GM12878 (cell line): ENCODE data around the gene ING1. TPM values are rescaled to one million over a fixed set of nuclear protein-coding genes. Genes with fewer than 3 reads are reported as not detected.

Source experiments
- ATAC-seq: fragments of 200-7000 bp; cut with Tn5 transposase; 3 replicates; pipeline ENCODE4 v1.9.1; 2020; ENCODE audit warnings: mild to moderate bottlenecking, moderate library complexity
- BruUV-seq: library from RNA; stranded (reverse); fragments of 400-500 nt; replicated peaks from 2 replicates; lab custom pipeline; 2021; lab: Mats Ljungman, UMichigan
- CTCF ChIA-PET: fragments of 300-600 bp; sonication (Branson Sonifier 250); formaldehyde crosslinking; extraction: SDS; loops from one replicate; lab custom pipeline; 2021; ENCODE audit warnings: inconsistent platforms; lab: Yijun Ruan, JAX
- POLR2A ChIA-PET: fragments of 350-600 bp; formaldehyde crosslinking; extraction: SDS; loops from one replicate; lab custom pipeline; 2021; ENCODE audit warnings: inconsistent platforms; lab: Charles Lee
- RAD21 ChIA-PET: fragments of 300-600 bp; sonication (Branson Sonifier 250); formaldehyde crosslinking; loops from one replicate; lab custom pipeline; 2023; ENCODE audit warnings: antibody characterized with exemption; ENCODE audit not compliant: unreplicated experiment; lab: Charles Lee
- SMC1A ChIA-PET: fragments of 300-600 bp; sonication (Branson Sonifier 250); formaldehyde crosslinking; loops from one replicate; lab custom pipeline; 2023; ENCODE audit not compliant: unreplicated experiment, uncharacterized antibody; lab: Charles Lee
- DNase-seq: peaks from one replicate; pipeline ENCODE4 v3.0.0-alpha.2; 2011; ENCODE audit warnings: low read depth, low spot score
- FAIRE-seq: peaks from 3 replicates; lab custom pipeline; 2011; peaks lifted over from hg19 to GRCh38; lab: Jason Lieb, UNC
- H2AFZ ChIP-seq: 2 replicates; pipeline ENCODE4 v1.6.0; 2011; ENCODE audit warnings: low read depth, low read length, control low read depth; ENCODE audit not compliant: control insufficient read depth
- H3K27ac ChIP-seq: 2 replicates; pipeline ENCODE4 v1.5.1; 2011; ENCODE audit warnings: control low read depth; ENCODE audit not compliant: control insufficient read depth, insufficient read depth
- H3K27me3 ChIP-seq, 2 experiments: replicated peaks in 1 of 2; 2 replicates each; pipeline versions ENCODE4 v1.6.0 to v1.6.1; 2011; ENCODE audit warnings: low read length in 1 of 2; ENCODE audit not compliant: control insufficient read depth in 2 of 2, insufficient read depth in 2 of 2
- H3K36me3 ChIP-seq, 2 experiments: 2 replicates each; pipeline ENCODE4 v1.5.1; 2011; ENCODE audit warnings: low read length in 1 of 2; ENCODE audit not compliant: control insufficient read depth in 2 of 2, insufficient read depth in 2 of 2
- H3K4me1 ChIP-seq: 2 replicates; pipeline ENCODE4 v1.6.1; 2011; ENCODE audit warnings: mild to moderate bottlenecking, low read length, moderate library complexity, mixed read lengths; ENCODE audit not compliant: control insufficient read depth, insufficient read depth
- H3K4me2 ChIP-seq: 2 replicates; pipeline ENCODE4 v1.6.0; 2011; ENCODE audit warnings: control low read depth; ENCODE audit not compliant: control insufficient read depth, insufficient read depth
- H3K4me3 ChIP-seq: fragments of 200-600 bp; sonication (generic); 2 replicates; pipeline ENCODE4 v1.5.1; 2016
- H3K79me2 ChIP-seq: 2 replicates; pipeline ENCODE4 v1.6.0; 2011; ENCODE audit warnings: low read length; ENCODE audit not compliant: control insufficient read depth, insufficient read depth
- H3K9ac ChIP-seq: 2 replicates; pipeline ENCODE4 v1.8.0; 2011; ENCODE audit warnings: low read length, control low read depth, mixed read lengths; ENCODE audit not compliant: control insufficient read depth, insufficient read depth
- H3K9me3 ChIP-seq: replicated peaks from 3 replicates; pipeline ENCODE4 v1.5.1; 2011; ENCODE audit warnings: mild to moderate bottlenecking, low read length; ENCODE audit not compliant: control insufficient read depth, insufficient read depth
- H4K20me1 ChIP-seq: 2 replicates; pipeline ENCODE4 v1.6.0; 2011; ENCODE audit not compliant: control insufficient read depth, insufficient read depth
- ASH2L ChIP-seq: fragments of 300-600, 200-600 bp; sonication (generic); IDR thresholded peaks from 2 replicates; pipeline ENCODE4 v1.6.1; 2017; ENCODE audit warnings: low read depth, mild to moderate bottlenecking, borderline replicate concordance
- GATAD2B ChIP-seq: fragments of 450-650 bp; conservative IDR thresholded peaks from 2 replicates; pipeline ENCODE4 v1.6.1; 2017; ENCODE audit warnings: low read depth, mild to moderate bottlenecking, moderate library complexity
- HCFC1 ChIP-seq: fragments of 150-350 bp; IDR thresholded peaks from 2 replicates; pipeline ENCODE4 v1.6.1; 2014; ENCODE audit warnings: low read length
- HDAC2 ChIP-seq: fragments of 200-600 bp; sonication (generic); IDR thresholded peaks from 2 replicates; pipeline ENCODE4 v1.6.1; 2017
- NFYA ChIP-seq: IDR thresholded peaks from 2 replicates; pipeline ENCODE4 v1.6.1; 2011; ENCODE audit warnings: low read depth, mild to moderate bottlenecking, low read length, improper control_type of control experiment, borderline replicate concordance
- RUNX3 ChIP-seq: IDR thresholded peaks from 2 replicates; pipeline ENCODE4 v1.6.1; 2012; ENCODE audit warnings: low read length, inconsistent platforms
- SUPT20H ChIP-seq: IDR thresholded peaks from 2 replicates; pipeline ENCODE4 v1.6.1; 2011; ENCODE audit warnings: low read depth, mild to moderate bottlenecking, low read length, moderate library complexity, borderline replicate concordance; ENCODE audit not compliant: control insufficient read depth
- WGBS: methylation state at CpG from one replicate; pipeline ENCODE4 v1.1.6; 2016; ENCODE audit warnings: low lambda C conversion rate; ENCODE audit not compliant: insufficient replicate concordance, insufficient coverage; ENCODE audit errors: missing lambda C conversion rate; 5-methylcytosine and 5-hydroxymethylcytosine counted together
- in situ Hi-C: fragments of 300-500 bp; cut with MboI; formaldehyde crosslinking; loops from 9 replicates; pipeline ENCODE4 v1.14.3; 2018; ENCODE audit warnings: mixed read lengths
- intact Hi-C: fragments of 100-400 bp; cut with micrococcal nuclease; formaldehyde crosslinking; loops from one replicate; pipeline ENCODE4 v1.14.2; 2022; ENCODE audit not compliant: unreplicated experiment
- polyA plus RNA-seq, 11 experiments: library from polyadenylated mRNA; depleted of rRNA in 4 of 11; unstranded in 6 of 11; stranded (reverse) in 5 of 11; fragments of >200 nt; fragmentation: Nextera tagmentation in 4 of 11; fragmentation: Illumina TruSeq in 1 of 11; extraction: Ambion mirVana in 4 of 11; extraction: Trizol in 1 of 11; gene quantifications; 1 replicate in 1 of 11; 2 replicates in 10 of 11; pipeline versions ENCODE4 v1.2.1 to v1.2.3, GENCODE V29; 2011 to 2016; ENCODE audit warnings: inconsistent platforms in 2 of 11, missing spikeins in 2 of 11, low read depth in 1 of 11
- total RNA-seq, 4 experiments: library from RNA; depleted of rRNA in 3 of 4; stranded (reverse); fragments of >200 nt in 3 of 4; fragmentation: Illumina TruSeq in 1 of 4; extraction: Trizol in 1 of 4; gene quantifications; 2 replicates each; pipeline versions ENCODE4 v1.2.1 to v1.2.3, GENCODE V29; 2013 to 2021
- TF ChIP-seq, protein P1 (sequence below): IDR thresholded peaks from 2 replicates; pipeline ENCODE4 v1.6.1; 2011; ENCODE audit warnings: low read depth, mild to moderate bottlenecking, low read length, moderate library complexity, borderline replicate concordance; ENCODE audit errors: extremely low read depth
- TF ChIP-seq, protein P2 (sequence below): IDR thresholded peaks from 2 replicates; pipeline ENCODE4 v1.6.1; 2012; ENCODE audit warnings: improper control_type of control experiment, low read depth, low read length; ENCODE audit not compliant: insufficient replicate concordance
- TF ChIP-seq, protein P3 (sequence below): fragments of 450-650 bp; IDR thresholded peaks from 2 replicates; pipeline ENCODE4 v1.6.1; 2017; ENCODE audit warnings: antibody characterized with exemption, mild to moderate bottlenecking, moderate library complexity
- TF ChIP-seq, protein P4 (sequence below): fragments of 450-650 bp; formaldehyde crosslinking; IDR thresholded peaks from 2 replicates; pipeline ENCODE4 v1.5.0; 2022; ENCODE audit warnings: mild to moderate bottlenecking, missing genetic modification characterization

Gene ING1
- total and polyA plus RNA-seq, 10 of the 15 experiments (the other 5 are each of a cell fraction or from before 2014, with no cell fraction given): 1.3 to 20.4 (median 13.1) TPM

DNA sequence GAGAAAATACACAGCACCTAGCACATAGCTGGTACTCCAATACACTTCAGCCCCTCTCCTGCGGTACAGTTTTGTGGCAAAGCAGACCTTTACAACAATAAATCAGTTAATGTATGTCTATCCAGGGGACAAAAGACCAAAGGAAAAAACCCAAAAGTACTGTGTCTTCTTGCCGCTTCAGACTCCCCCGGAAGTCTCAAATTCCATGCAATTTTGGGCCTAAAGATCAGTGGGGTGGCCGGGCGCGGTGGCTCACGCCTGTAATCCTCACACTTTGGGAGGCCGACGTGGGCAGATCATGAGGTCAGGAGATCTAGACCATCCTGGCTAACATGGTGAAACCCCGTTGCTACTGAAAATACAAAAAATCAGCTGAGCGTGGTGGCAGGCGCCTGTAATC lies 23.8 kb upstream of the ING1 start:
- Histone ChIP-seq H3K4me2 (no peak overlapping the region), H3K79me2 (no peaks in the 10 kb centered on the region), H3K9ac (no peak overlapping the region), H4K20me1 (no peaks in the 10 kb centered on the region), H3K4me1 (no peaks in the 10 kb centered on the region), H3K4me3 (no peak overlapping the region), H2AFZ (no peak overlapping the region), H3K9me3 (no peaks in the 10 kb centered on the region), H3K27ac (no peak overlapping the region), H3K27me3 (no peaks in the 10 kb centered on the region), H3K36me3 (peaks cover 3 to 22% of the 10 kb centered on the region in 2 experiments)
- RAD21 ChIA-PET: no interaction called here
- in situ Hi-C loops (no loop called here), intact Hi-C loops (no loop called here)
- SMC1A ChIA-PET: no interaction called here
- no TSS peak for BruUV-seq
- FAIRE-seq: no peak
- CTCF ChIA-PET: interaction anchor here (1.0 kb wide), 1 partner anchor 33 kb away, joined by 3 read pairs; no protein-coding TSS in a partner anchor
- no peak for ATAC-seq
- DNase-seq: no peak
- WGBS: 95% methylated on average over 12 of the region's 12 CpGs
- POLR2A ChIA-PET: no interaction called here
- TF ChIP-seq, protein P1, sequence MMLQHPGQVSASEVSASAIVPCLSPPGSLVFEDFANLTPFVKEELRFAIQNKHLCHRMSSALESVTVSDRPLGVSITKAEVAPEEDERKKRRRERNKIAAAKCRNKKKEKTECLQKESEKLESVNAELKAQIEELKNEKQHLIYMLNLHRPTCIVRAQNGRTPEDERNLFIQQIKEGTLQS: no peak
- TF ChIP-seq RUNX3 (no peak), ASH2L (no peak), NFYA (no peak), SUPT20H (no peak), GATAD2B (no peak), HDAC2 (no peak), HCFC1 (no peak)
- TF ChIP-seq, protein P2, sequence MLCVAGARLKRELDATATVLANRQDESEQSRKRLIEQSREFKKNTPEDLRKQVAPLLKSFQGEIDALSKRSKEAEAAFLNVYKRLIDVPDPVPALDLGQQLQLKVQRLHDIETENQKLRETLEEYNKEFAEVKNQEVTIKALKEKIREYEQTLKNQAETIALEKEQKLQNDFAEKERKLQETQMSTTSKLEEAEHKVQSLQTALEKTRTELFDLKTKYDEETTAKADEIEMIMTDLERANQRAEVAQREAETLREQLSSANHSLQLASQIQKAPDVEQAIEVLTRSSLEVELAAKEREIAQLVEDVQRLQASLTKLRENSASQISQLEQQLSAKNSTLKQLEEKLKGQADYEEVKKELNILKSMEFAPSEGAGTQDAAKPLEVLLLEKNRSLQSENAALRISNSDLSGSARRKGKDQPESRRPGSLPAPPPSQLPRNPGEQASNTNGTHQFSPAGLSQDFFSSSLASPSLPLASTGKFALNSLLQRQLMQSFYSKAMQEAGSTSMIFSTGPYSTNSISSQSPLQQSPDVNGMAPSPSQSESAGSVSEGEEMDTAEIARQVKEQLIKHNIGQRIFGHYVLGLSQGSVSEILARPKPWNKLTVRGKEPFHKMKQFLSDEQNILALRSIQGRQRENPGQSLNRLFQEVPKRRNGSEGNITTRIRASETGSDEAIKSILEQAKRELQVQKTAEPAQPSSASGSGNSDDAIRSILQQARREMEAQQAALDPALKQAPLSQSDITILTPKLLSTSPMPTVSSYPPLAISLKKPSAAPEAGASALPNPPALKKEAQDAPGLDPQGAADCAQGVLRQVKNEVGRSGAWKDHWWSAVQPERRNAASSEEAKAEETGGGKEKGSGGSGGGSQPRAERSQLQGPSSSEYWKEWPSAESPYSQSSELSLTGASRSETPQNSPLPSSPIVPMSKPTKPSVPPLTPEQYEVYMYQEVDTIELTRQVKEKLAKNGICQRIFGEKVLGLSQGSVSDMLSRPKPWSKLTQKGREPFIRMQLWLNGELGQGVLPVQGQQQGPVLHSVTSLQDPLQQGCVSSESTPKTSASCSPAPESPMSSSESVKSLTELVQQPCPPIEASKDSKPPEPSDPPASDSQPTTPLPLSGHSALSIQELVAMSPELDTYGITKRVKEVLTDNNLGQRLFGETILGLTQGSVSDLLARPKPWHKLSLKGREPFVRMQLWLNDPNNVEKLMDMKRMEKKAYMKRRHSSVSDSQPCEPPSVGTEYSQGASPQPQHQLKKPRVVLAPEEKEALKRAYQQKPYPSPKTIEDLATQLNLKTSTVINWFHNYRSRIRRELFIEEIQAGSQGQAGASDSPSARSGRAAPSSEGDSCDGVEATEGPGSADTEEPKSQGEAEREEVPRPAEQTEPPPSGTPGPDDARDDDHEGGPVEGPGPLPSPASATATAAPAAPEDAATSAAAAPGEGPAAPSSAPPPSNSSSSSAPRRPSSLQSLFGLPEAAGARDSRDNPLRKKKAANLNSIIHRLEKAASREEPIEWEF: no peak
- TF ChIP-seq, protein P3, sequence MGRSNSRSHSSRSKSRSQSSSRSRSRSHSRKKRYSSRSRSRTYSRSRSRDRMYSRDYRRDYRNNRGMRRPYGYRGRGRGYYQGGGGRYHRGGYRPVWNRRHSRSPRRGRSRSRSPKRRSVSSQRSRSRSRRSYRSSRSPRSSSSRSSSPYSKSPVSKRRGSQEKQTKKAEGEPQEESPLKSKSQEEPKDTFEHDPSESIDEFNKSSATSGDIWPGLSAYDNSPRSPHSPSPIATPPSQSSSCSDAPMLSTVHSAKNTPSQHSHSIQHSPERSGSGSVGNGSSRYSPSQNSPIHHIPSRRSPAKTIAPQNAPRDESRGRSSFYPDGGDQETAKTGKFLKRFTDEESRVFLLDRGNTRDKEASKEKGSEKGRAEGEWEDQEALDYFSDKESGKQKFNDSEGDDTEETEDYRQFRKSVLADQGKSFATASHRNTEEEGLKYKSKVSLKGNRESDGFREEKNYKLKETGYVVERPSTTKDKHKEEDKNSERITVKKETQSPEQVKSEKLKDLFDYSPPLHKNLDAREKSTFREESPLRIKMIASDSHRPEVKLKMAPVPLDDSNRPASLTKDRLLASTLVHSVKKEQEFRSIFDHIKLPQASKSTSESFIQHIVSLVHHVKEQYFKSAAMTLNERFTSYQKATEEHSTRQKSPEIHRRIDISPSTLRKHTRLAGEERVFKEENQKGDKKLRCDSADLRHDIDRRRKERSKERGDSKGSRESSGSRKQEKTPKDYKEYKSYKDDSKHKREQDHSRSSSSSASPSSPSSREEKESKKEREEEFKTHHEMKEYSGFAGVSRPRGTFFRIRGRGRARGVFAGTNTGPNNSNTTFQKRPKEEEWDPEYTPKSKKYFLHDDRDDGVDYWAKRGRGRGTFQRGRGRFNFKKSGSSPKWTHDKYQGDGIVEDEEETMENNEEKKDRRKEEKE: no peak
- TF ChIP-seq, protein P4, sequence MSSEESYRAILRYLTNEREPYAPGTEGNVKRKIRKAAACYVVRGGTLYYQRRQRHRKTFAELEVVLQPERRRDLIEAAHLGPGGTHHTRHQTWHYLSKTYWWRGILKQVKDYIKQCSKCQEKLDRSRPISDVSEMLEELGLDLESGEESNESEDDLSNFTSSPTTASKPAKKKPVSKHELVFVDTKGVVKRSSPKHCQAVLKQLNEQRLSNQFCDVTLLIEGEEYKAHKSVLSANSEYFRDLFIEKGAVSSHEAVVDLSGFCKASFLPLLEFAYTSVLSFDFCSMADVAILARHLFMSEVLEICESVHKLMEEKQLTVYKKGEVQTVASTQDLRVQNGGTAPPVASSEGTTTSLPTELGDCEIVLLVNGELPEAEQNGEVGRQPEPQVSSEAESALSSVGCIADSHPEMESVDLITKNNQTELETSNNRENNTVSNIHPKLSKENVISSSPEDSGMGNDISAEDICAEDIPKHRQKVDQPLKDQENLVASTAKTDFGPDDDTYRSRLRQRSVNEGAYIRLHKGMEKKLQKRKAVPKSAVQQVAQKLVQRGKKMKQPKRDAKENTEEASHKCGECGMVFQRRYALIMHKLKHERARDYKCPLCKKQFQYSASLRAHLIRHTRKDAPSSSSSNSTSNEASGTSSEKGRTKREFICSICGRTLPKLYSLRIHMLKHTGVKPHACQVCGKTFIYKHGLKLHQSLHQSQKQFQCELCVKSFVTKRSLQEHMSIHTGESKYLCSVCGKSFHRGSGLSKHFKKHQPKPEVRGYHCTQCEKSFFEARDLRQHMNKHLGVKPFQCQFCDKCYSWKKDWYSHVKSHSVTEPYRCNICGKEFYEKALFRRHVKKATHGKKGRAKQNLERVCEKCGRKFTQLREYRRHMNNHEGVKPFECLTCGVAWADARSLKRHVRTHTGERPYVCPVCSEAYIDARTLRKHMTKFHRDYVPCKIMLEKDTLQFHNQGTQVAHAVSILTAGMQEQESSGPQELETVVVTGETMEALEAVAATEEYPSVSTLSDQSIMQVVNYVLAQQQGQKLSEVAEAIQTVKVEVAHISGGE (CRISPR knock-in tag): no peak
